ENCODE results near the gene ANO9. TPM values are rescaled to one million over a fixed set of nuclear protein-coding genes. Genes with fewer than 3 reads are reported as not detected.
A peak's percentile ranks its signal among the peaks of the same experiment; 100 is the strongest.
"Not testable (repeated sequence)": the region's sequence is repeated elsewhere in the genome, so short reads cannot be mapped to it uniquely, and the experiment has no call there.

The ANO9 gene
- total RNA-seq, 2 donors from 2014 or later = 121 to 129 TPM

GRCh38 chr11:392102-392777, 49.6 kb downstream of the ANO9 start:
- H3K4me3 ChIP-seq = no peak overlapping the region
- DNase-seq = no peak

GRCh38 chr11:391117-392017, 50.4 kb downstream of the ANO9 start:
- no peak overlapping the region for H3K9ac ChIP-seq (ENCODE audit: low read depth in 2 of 2, low read length in 2 of 2)
- H3K9me3 ChIP-seq = no peaks in the 10 kb centered on the region
- H3K36me3 ChIP-seq = no peaks in the 10 kb centered on the region
- H3K4me3 ChIP-seq = no peak overlapping the region
- H3K27me3 ChIP-seq = no peaks in the 10 kb centered on the region
- TF ChIP-seq CTCF (IDR thresholded peaks at IDR 0.05) = no peak
- DNase-seq = no peak
- intact Hi-C loops (cut with DNase I) = no loop called here
- no peaks in the 10 kb centered on the region for H3K4me1 ChIP-seq
- no peak overlapping the region for H3K27ac ChIP-seq

More at GRCh38 chr11:392102-392777, 49.6 kb downstream of the ANO9 start:
- no peak overlapping the region for H3K9ac ChIP-seq (ENCODE audit: low read depth in 2 of 2, low read length in 2 of 2)
- no peak overlapping the region for H3K27ac ChIP-seq
- H3K36me3 ChIP-seq = no peaks in the 10 kb centered on the region
- no peaks in the 10 kb centered on the region for H3K4me1 ChIP-seq
- no peaks in the 10 kb centered on the region for H3K27me3 ChIP-seq
- intact Hi-C loops (cut with DNase I) = no loop called here
- H3K9me3 ChIP-seq = no peaks in the 10 kb centered on the region
- TF ChIP-seq CTCF (IDR thresholded peaks at IDR 0.05) = no peak

- DNase-seq = peak; percentile 46
- TF ChIP-seq CTCF (IDR thresholded peaks at IDR 0.05) = peak; percentile 11
- Histone ChIP-seq H3K36me3 (no peaks in the 10 kb centered on the region), H3K27ac (no peak overlapping the region), H3K4me3 (no peak overlapping the region), H3K27me3 (no peaks in the 10 kb centered on the region), H3K9me3 (no peaks in the 10 kb centered on the region), H3K9ac (ENCODE audit: low read depth in 2 of 2, low read length in 2 of 2) (no peak overlapping the region), H3K4me1 (no peaks in the 10 kb centered on the region)
- intact Hi-C loops (cut with DNase I) = no loop called here
Observed at GRCh38 chr11:390175-390574, 51.6 kb downstream of the ANO9 start.

- H3K9me3 ChIP-seq; H3K27ac ChIP-seq; H3K27me3 ChIP-seq; H3K9ac ChIP-seq (ENCODE audit: low read depth in 2 of 2, low read length in 2 of 2); H3K4me1 ChIP-seq; H3K4me3 ChIP-seq; DNase-seq; H3K36me3 ChIP-seq; intact Hi-C loops (cut with DNase I): not testable (repeated sequence)
Observed at GRCh38 chr11:389369-389768, 52.4 kb downstream of the ANO9 start.

GRCh38 chr11:387193-387793, 54.5 kb downstream of the ANO9 start:
- intact Hi-C loops (cut with DNase I) = no loop called here
- Histone ChIP-seq H3K27me3 (no peaks in the 10 kb centered on the region), H3K27ac (no peak overlapping the region), H3K36me3 (no peaks in the 10 kb centered on the region), H3K9me3 (no peaks in the 10 kb centered on the region), H3K9ac (ENCODE audit: low read depth in 2 of 2, low read length in 2 of 2) (no peak overlapping the region), H3K4me1 (no peaks in the 10 kb centered on the region), H3K4me3 (no peak overlapping the region)
- no peak for TF ChIP-seq CTCF (IDR thresholded peaks at IDR 0.05)
- no peak for DNase-seq

Data from colonic mucosa (tissue), 4 donors.